Body of pancreas (tissue), 4 donors: ENCODE data around the gene OTUD7B. TPM values are rescaled to one million over a fixed set of nuclear protein-coding genes. Genes with fewer than 3 reads are reported as not detected.
A peak's percentile ranks its signal among the peaks of the same experiment; 100 is the strongest.

Experiments used
- ATAC-seq: fragments of 150-250 bp; one replicate; pipeline ENCODE4 v1.9.1; 2016
- DNase-seq, 4 donors: peaks; one replicate each; pipeline ENCODE4 v3.0.0-alpha.2; 2019
- H3K27ac ChIP-seq, 4 donors: fragments of 200-600 bp; sonication (generic); 1 replicate in 3 of 4; 2 replicates in 1 of 4; pipeline versions ENCODE4 v1.5.1 to v1.6.1; 2016 to 2019; ENCODE audit warnings: mild to moderate bottlenecking in 1 of 4, mixed read lengths in 1 of 4, moderate library complexity in 1 of 4
- H3K27me3 ChIP-seq, 2 donors: fragments of 200-600 bp; sonication (generic); one replicate each; pipeline ENCODE4 v1.6.0; 2016; ENCODE audit warnings: mild to moderate bottlenecking in 1 of 2
- H3K36me3 ChIP-seq, 2 donors: fragments of 200-600 bp; sonication (generic); replicated peaks in 1 of 2; 2 replicates each; pipeline ENCODE4 v1.5.1; 2016; ENCODE audit warnings: low read depth in 2 of 2; ENCODE audit not compliant: insufficient read depth in 1 of 2
- H3K4me1 ChIP-seq: fragments of 200-600 bp; sonication (generic); one replicate; pipeline ENCODE4 v1.6.0; 2016
- H3K4me3 ChIP-seq, 2 donors: fragments of 200-600 bp; sonication (generic); 1 replicate in 1 of 2; 2 replicates in 1 of 2; pipeline ENCODE4 v1.5.1; 2016 to 2019
- H3K9me3 ChIP-seq, 3 donors: fragments of 200-600 bp; sonication (generic); 1 replicate in 2 of 3; 2 replicates in 1 of 3; pipeline ENCODE4 v1.5.1; 2016
- CTCF ChIP-seq, 7 experiments: fragments of 450-650 bp in 4 of 7; fragments of 200-600 bp in 3 of 7; sonication (generic) in 3 of 7; IDR thresholded peaks; one replicate each; pipeline ENCODE4 v1.5.1; 2016 to 2019; ENCODE audit warnings: antibody characterized with exemption in 7 of 7
- POLR2A ChIP-seq, 3 donors: fragments of 450-650 bp; IDR thresholded peaks; one replicate each; pipeline ENCODE4 v1.6.1; 2016; ENCODE audit warnings: antibody characterized with exemption in 3 of 3, mild to moderate bottlenecking in 2 of 3
- WGBS, 2 donors: methylation state at CpG; one replicate each; pipeline ENCODE4 v1.1.5; 2017; 5-methylcytosine and 5-hydroxymethylcytosine counted together
- intact Hi-C: fragments of 100-400 bp; cut with DNase I; formaldehyde crosslinking; loops from one replicate; pipeline ENCODE4 v1.15.1; 2023
- total RNA-seq, 2 donors: library from RNA; depleted of rRNA; stranded (reverse); fragments of >200 nt; gene quantifications; one replicate each; pipeline ENCODE4 v1.1.0, GENCODE V29; 2016

OTUD7B gene
- total RNA-seq, 2 donors from 2014 or later: 8.6 to 13.2 TPM

GRCh38 chr1:149927563-149928400, 82.7 kb downstream of the OTUD7B start, which contains the start of gene SF3B4:
Gene SF3B4, minus strand, starts transcription at chr1:149927803. Its CDS starts 44 bp downstream, at chr1:149927759.
- Histone ChIP-seq H3K27ac (peak within 1 kb of the TSS; percentile 79 to 96 (median 94)), H3K4me1 (peaks cover 24% of the 10 kb centered on the region), H3K27me3 (no peaks in the 10 kb centered on the region), H3K9me3 (no peaks in the 10 kb centered on the region), H3K36me3 (peaks cover 0 to 20% of the 10 kb centered on the region in 2 donors), H3K4me3 (peak within 1 kb of the TSS; percentile 66 to 91)
- ATAC-seq: peak; percentile 99
- intact Hi-C loops: no loop called here
- DNase-seq: peak; percentile 96 to 97 (median 96)
- 0% methylated on average over 12 to 47 of the region's 47 CpGs for WGBS, 2 donors
- TF ChIP-seq POLR2A (IDR thresholded peaks at IDR 0.05) (peak; percentile 88 to 97 (median 97)), CTCF (IDR thresholded peaks at IDR 0.05) (peak in 2 of 7 experiments; percentile 17)

GRCh38 chr1:149927056-149927562, 83.4 kb downstream of the OTUD7B start:
- H3K36me3 ChIP-seq: peaks cover 0 to 24% of the 10 kb centered on the region in 2 donors
- H3K27me3 ChIP-seq: no peaks in the 10 kb centered on the region
- DNase-seq (peak in 1 of 4 donors; percentile 8), ATAC-seq (no peak)
- H3K4me3 ChIP-seq: peak overlapping the region; percentile 66 to 91
- TF ChIP-seq CTCF (IDR thresholded peaks at IDR 0.05): peak in 1 of 7 experiments; percentile 6
- no peak for TF ChIP-seq POLR2A (IDR thresholded peaks at IDR 0.05)
- H3K9me3 ChIP-seq: no peaks in the 10 kb centered on the region
- 1% methylated on average over 10 of the region's 10 CpGs for WGBS, 2 donors
- H3K27ac ChIP-seq: peak overlapping the region; percentile 79 to 96 (median 94)
- intact Hi-C loops: no loop called here
- peaks cover 24% of the 10 kb centered on the region for H3K4me1 ChIP-seq

GRCh38 chr1:149926296-149926695, 84.2 kb downstream of the OTUD7B start:
- Histone ChIP-seq H3K4me1 (peaks cover 24% of the 10 kb centered on the region), H3K4me3 (no peak overlapping the region), H3K9me3 (no peaks in the 10 kb centered on the region), H3K27ac (no peak overlapping the region), H3K36me3 (peaks cover 0 to 24% of the 10 kb centered on the region in 2 donors), H3K27me3 (no peaks in the 10 kb centered on the region)
- intact Hi-C loops: no loop called here
- no peak for DNase-seq
- no peak for ATAC-seq
- TF ChIP-seq POLR2A (IDR thresholded peaks at IDR 0.05) (no peak), CTCF (IDR thresholded peaks at IDR 0.05) (no peak)
- 89 to 93% methylated on average over 9 of the region's 9 CpGs for WGBS, 2 donors

- no peaks in the 10 kb centered on the region for H3K27me3 ChIP-seq
- DNase-seq (no peak), ATAC-seq (no peak)
- TF ChIP-seq POLR2A (IDR thresholded peaks at IDR 0.05): no peak
- no peak for TF ChIP-seq CTCF (IDR thresholded peaks at IDR 0.05)
- H3K27ac ChIP-seq: no peak overlapping the region
- intact Hi-C loops: no loop called here
- H3K36me3 ChIP-seq: peaks cover 0 to 24% of the 10 kb centered on the region in 2 donors
- 87 to 88% methylated on average over 2 of the region's 2 CpGs for WGBS, 2 donors
- no peak overlapping the region for H3K4me3 ChIP-seq
- H3K4me1 ChIP-seq: peaks cover 24% of the 10 kb centered on the region
- no peaks in the 10 kb centered on the region for H3K9me3 ChIP-seq
Observed at GRCh38 chr1:149925751-149926150, 84.8 kb downstream of the OTUD7B start.
